DMS53 (cell line): ENCODE results near the gene UBTD1.
"Not testable (repeated sequence)": the region's sequence is repeated elsewhere in the genome, so short reads cannot be mapped to it uniquely, and the experiment has no call there.

Experiments used
- DNase-seq: peaks from one replicate; lab custom pipeline; 2025; lab: John Stamatoyannopoulos, UW

UBTD1 gene

GRCh38 chr10:97515271-97515978 lies 16.7 kb downstream of the UBTD1 start:
- DNase-seq = peak; percentile 60

GRCh38 chr10:97517096-97517750 lies 18.5 kb downstream of the UBTD1 start:
- DNase-seq = no peak

- DNase-seq = peak; percentile 59
These were observed 19.1 kb downstream of the UBTD1 start for GRCh38 chr10:97517778-97518300.

- peak; percentile 97 for DNase-seq
These were observed 19.7 kb downstream of the UBTD1 start for GRCh38 chr10:97518301-97519043.

GRCh38 chr10:97519342-97519741 lies 20.6 kb downstream of the UBTD1 start:
- no peak for DNase-seq

- no peak for DNase-seq
These were observed 21.8 kb downstream of the UBTD1 start for GRCh38 chr10:97520520-97520919.

- DNase-seq = no peak
These were observed 22.4 kb downstream of the UBTD1 start for GRCh38 chr10:97520978-97521761.

GRCh38 chr10:97522071-97522470 lies 23.3 kb downstream of the UBTD1 start:
- no peak for DNase-seq

GRCh38 chr10:97522937-97523336 lies 24.2 kb downstream of the UBTD1 start:
- DNase-seq = no peak

- no peak for DNase-seq
These were observed 26.4 kb downstream of the UBTD1 start for GRCh38 chr10:97525086-97525485.

- no peak for DNase-seq
These were observed 27.0 kb downstream of the UBTD1 start for GRCh38 chr10:97525683-97526110.

- DNase-seq = not testable (repeated sequence)
These were observed 30.2 kb downstream of the UBTD1 start for GRCh38 chr10:97528876-97529275.

GRCh38 chr10:97529685-97530465 lies 31.2 kb downstream of the UBTD1 start:
- peak; percentile 55 for DNase-seq

GRCh38 chr10:97531401-97531986 lies 32.8 kb downstream of the UBTD1 start:
- DNase-seq = no peak

- DNase-seq = peak; percentile 60
These were observed 34.4 kb downstream of the UBTD1 start for GRCh38 chr10:97532935-97533671.

- DNase-seq = no peak
These were observed 35.2 kb downstream of the UBTD1 start for GRCh38 chr10:97533888-97534287.

- peak; percentile 67 for DNase-seq
These were observed 36.1 kb downstream of the UBTD1 start for GRCh38 chr10:97534746-97535367.

- no peak for DNase-seq
These were observed 38.6 kb downstream of the UBTD1 start for GRCh38 chr10:97537186-97537869.

- DNase-seq = no peak
These were observed 39.7 kb downstream of the UBTD1 start for GRCh38 chr10:97538411-97538810.
